KMS-11 (cell line): ENCODE data around the gene USP37.

Experiments used
- H2AFZ ChIP-seq: fragments of 200-600 bp; sonication (generic); 2 replicates; pipeline ENCODE4 v1.6.1; 2016; ENCODE audit warnings: antibody characterized with exemption, mixed run types, low read depth
- H3K27ac ChIP-seq: fragments of 200-600 bp; sonication (generic); 2 replicates; pipeline ENCODE4 v1.6.1; 2016; ENCODE audit warnings: mild to moderate bottlenecking, mixed run types
- H3K27me3 ChIP-seq: fragments of 200-600 bp; sonication (generic); 2 replicates; pipeline ENCODE4 v1.6.1; 2017; ENCODE audit warnings: mild to moderate bottlenecking, low read depth, mixed run types, moderate library complexity; ENCODE audit not compliant: insufficient read depth
- H3K36me3 ChIP-seq: fragments of 200-600 bp; sonication (generic); 2 replicates; pipeline ENCODE4 v1.6.1; 2017; ENCODE audit warnings: mild to moderate bottlenecking, mixed run types; ENCODE audit not compliant: insufficient read depth
- H3K4me1 ChIP-seq: fragments of 200-600 bp; sonication (generic); 2 replicates; pipeline ENCODE4 v1.6.1; 2016; ENCODE audit warnings: mild to moderate bottlenecking, low read depth, mixed run types; ENCODE audit not compliant: poor library complexity, severe bottlenecking
- H3K4me2 ChIP-seq: fragments of 200-600 bp; sonication (generic); 2 replicates; pipeline ENCODE4 v1.7.0; 2016; ENCODE audit warnings: mild to moderate bottlenecking, mixed run types
- H3K4me3 ChIP-seq: fragments of 200-600 bp; sonication (generic); IDR thresholded peaks from 2 replicates; pipeline ENCODE4 v1.6.1; 2017; ENCODE audit warnings: low read depth, low read length, mixed read lengths; ENCODE audit not compliant: insufficient read depth
- H3K79me2 ChIP-seq: fragments of 200-600 bp; sonication (generic); 2 replicates; pipeline ENCODE4 v1.6.1; 2016; ENCODE audit warnings: low read depth, mixed run types; ENCODE audit not compliant: insufficient read depth
- H3K9ac ChIP-seq: fragments of 200-600 bp; sonication (generic); 2 replicates; pipeline ENCODE4 v1.6.1; 2016; ENCODE audit warnings: mild to moderate bottlenecking, mixed run types
- H4K20me1 ChIP-seq: fragments of 200-600 bp; sonication (generic); 2 replicates; pipeline ENCODE4 v1.6.1; 2016; ENCODE audit warnings: mild to moderate bottlenecking, mixed run types; ENCODE audit not compliant: insufficient read depth
- CTCF ChIP-seq: fragments of 200-600 bp; sonication (generic); conservative IDR thresholded peaks from 2 replicates; pipeline ENCODE4 v1.6.1; 2017; ENCODE audit warnings: low read depth, mild to moderate bottlenecking, antibody characterized with exemption, low read length, moderate library complexity, mixed read lengths

USP37 gene

GRCh38 chr2:218471036-218471435 is 97.1 kb downstream of the USP37 start:
- Histone ChIP-seq H3K4me1 (no peaks in the 10 kb centered on the region), H3K36me3 (no peaks in the 10 kb centered on the region)

GRCh38 chr2:218470448-218470847 is 97.7 kb downstream of the USP37 start:
- H3K9ac ChIP-seq: no peak overlapping the region
- no peaks in the 10 kb centered on the region for H4K20me1 ChIP-seq
- H2AFZ ChIP-seq: no peak overlapping the region
- H3K27me3 ChIP-seq: no peaks in the 10 kb centered on the region
- H3K4me3 ChIP-seq: no peak overlapping the region
- no peaks in the 10 kb centered on the region for H3K4me1 ChIP-seq
- H3K27ac ChIP-seq: no peak overlapping the region
- no peak overlapping the region for H3K4me2 ChIP-seq
- no peaks in the 10 kb centered on the region for H3K36me3 ChIP-seq
- no peaks in the 10 kb centered on the region for H3K79me2 ChIP-seq
- no peak for TF ChIP-seq CTCF

More at GRCh38 chr2:218471036-218471435, 97.1 kb downstream of the USP37 start:
- Histone ChIP-seq H3K4me2 (no peak overlapping the region), H3K27me3 (no peaks in the 10 kb centered on the region), H3K79me2 (no peaks in the 10 kb centered on the region), H3K4me3 (no peak overlapping the region), H2AFZ (no peak overlapping the region), H4K20me1 (no peaks in the 10 kb centered on the region), H3K9ac (no peak overlapping the region), H3K27ac (no peak overlapping the region)
- no peak for TF ChIP-seq CTCF

DNA sequence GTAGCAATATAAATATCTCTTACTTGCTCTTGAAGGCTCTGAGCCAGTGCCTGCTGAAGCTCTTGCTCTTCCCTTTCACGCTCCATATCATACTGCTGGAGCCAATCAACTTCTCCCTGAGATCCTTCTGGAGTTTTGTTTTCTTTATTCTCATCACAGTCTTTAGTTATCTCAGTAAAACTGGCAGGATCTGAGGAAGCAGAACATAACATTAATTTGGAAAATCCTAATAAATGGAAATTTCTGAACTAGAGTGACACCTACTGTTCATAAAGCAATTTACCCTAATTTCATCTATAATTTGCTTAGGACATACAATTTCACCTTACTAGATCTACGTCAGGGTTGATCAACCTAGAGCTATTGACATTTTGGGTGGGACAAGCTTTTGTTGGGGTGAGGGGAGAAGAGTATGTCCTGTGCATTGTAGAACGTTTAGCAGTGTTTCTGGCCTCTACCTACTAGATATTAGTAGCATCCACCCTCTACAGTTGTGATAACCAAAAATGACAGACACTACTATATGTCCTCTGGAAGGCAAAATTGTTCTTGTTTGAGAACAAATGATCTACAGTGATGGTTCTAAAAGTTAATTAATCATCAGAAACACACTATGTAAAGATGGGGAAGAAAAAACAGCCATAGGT is 102.0 kb downstream of the USP37 start:
- Histone ChIP-seq H3K36me3 (no peaks in the 10 kb centered on the region), H3K4me1 (no peaks in the 10 kb centered on the region), H3K79me2 (no peaks in the 10 kb centered on the region), H3K9ac (no peak overlapping the region), H2AFZ (no peak overlapping the region), H4K20me1 (no peaks in the 10 kb centered on the region), H3K4me3 (no peak overlapping the region), H3K27me3 (no peaks in the 10 kb centered on the region), H3K4me2 (no peak overlapping the region), H3K27ac (no peak overlapping the region)
- peak; percentile 79 for TF ChIP-seq CTCF

- no peak overlapping the region for H2AFZ ChIP-seq
- H3K4me1 ChIP-seq: peaks cover 6% of the 10 kb centered on the region
- TF ChIP-seq CTCF: no peak
- H4K20me1 ChIP-seq: no peaks in the 10 kb centered on the region
- H3K27ac ChIP-seq: no peak overlapping the region
- H3K79me2 ChIP-seq: no peaks in the 10 kb centered on the region
- H3K36me3 ChIP-seq: peaks cover 7% of the 10 kb centered on the region; the same call in 1 of the 2 replicates
- no peaks in the 10 kb centered on the region for H3K27me3 ChIP-seq
- no peak overlapping the region for H3K9ac ChIP-seq
- H3K4me3 ChIP-seq: no peak overlapping the region
- H3K4me2 ChIP-seq: no peak overlapping the region
Observed at GRCh38 chr2:218458598-218458997, 109.6 kb downstream of the USP37 start.
